T47D (cell line): ENCODE measurements around the gene ITGB6.
A peak's percentile ranks its signal among the peaks of the same experiment; 100 is the strongest.

Source experiments
- DNase-seq, 2 experiments: peaks; one replicate each; pipeline versions ENCODE4 v3.0.0 to v3.0.0-alpha.2; 2011 to 2012; ENCODE audit warnings: low read depth in 1 of 2, low spot score in 1 of 2
- JUND ChIP-seq: IDR thresholded peaks from 2 replicates; pipeline ENCODE4 v1.6.1; 2012; ENCODE audit warnings: low read depth
- in situ Hi-C: cut with HindIII; loops from 2 replicates; pipeline ENCODE4 v1.10.0; 2016; ENCODE audit warnings: low sequenced_read_pairs, low pct_unique_long_range_greater_than_20kb

The ITGB6 gene

DNA sequence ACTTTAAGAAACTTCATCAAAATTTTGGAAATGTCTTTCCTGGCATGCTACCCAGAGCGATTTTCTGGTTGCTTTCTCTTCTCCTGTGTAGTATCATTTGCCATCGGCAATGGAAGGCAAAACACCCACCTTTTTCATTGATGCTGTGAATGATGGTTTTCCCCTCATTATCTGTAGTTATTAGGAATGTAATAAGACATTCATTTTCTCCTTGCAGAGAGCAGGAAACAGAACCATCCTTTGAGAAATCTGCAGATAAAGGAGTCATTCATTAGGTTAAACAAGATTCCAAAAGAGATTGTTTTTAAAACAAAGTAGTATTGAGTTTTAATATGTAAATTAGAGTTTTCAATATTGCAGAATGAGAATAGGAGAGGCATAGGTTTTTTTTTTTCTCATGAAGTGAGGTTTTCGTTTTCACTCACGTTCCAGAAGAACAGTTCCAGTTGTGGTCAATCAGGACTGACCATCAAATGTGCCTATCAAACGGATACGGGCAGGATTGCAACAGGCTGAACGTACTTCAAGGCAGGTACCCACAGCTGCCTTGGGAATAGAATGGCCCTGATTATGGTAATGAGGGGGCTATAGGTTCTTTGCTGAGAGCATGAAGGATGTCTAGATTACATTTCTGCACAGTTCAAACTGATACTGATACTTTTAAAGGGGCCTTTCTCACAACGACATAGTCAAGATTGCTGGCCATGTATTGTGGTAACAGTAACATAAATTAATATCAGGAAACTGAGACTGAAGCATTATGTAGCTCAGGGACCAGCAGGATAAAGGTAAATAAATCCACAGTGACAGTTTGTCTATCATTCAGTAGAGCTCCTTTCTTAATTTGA is 87.9 kb downstream of the ITGB6 start:
- DNase-seq: no peak
- TF ChIP-seq JUND: no peak
- in situ Hi-C loops: no loop called here

DNA sequence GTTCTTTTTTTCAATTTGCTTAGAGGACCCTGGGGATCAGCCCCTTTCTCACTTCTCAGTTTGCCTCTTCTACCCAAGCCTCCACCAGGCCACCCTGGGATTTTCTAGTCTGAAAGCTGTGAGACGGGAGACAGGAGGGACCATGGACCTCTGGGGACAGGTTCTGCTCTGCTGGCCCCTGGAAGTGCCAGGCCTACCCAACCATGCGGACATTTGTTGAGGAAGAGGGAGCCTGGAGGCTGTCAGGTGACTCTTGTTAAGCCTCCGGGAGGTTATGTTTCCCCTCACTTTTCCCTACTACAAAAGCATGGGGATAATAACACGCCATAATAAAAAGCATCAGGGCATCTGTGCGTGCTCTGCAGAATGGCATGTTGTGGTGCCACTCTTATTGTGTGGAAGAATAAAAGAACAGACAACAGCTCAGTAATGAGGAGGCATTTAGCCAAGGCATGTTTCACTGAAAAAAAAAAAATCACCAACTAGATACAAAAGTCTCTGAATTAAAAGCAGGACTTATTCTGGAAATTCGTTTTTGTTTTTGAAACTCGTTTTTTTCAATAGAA is 89.3 kb downstream of the ITGB6 start:
- no peak for TF ChIP-seq JUND
- in situ Hi-C loops: no loop called here
- no peak for DNase-seq

DNA sequence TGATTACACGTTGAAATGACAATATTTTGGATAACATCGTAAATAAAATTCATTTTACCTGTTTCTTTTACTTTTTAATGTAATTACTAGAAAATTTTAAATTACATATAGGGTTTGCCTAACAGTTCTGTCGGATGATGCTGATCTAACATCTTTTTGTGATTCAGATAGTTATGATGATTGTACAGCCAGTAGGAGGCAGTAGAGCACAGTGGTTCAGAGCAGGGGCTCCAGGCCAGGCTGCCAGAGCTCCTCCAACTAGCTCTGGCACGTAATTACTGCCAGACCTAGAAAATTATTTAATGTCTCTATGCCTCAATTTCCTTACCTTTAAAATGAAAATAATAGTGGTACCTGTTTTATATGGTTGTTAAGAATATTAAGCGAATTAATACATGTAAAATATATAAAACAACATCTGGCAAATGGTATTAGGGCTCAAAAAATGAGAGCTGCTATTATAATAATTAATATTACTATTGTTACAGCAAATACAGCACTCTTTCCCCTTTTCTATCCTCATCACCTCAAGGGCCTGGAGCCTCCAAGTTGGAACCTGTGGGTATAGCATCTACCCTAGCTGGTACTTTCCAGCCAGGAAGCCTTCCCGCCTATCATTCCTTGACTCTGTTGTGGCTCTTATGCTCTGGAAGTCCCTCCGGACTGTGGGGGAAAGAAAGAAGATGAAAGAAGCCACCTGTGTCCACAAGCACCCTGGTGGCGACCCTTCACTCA is 90.0 kb downstream of the ITGB6 start:
- in situ Hi-C loops: no loop called here
- no peak for TF ChIP-seq JUND
- peak; percentile 8 to 68 for DNase-seq

DNA sequence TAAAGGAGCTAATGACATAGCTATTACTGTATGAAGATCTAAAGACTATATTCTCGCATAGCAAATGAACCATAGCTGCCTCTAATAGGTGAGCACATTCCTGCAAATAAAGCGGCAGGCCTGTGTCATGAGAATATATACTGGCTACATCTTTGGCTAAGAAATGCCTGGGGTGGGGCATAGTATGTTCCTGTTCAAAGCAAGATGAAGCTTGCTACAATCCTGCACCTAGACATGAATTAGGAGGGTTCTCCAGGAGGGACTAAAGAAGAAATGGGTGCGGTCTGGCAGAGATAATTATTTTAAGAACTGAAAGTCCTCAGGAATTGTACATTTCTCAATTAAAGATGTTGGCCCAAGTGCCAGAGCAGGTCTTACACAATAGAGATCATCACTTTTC is 90.8 kb downstream of the ITGB6 start:
- in situ Hi-C loops: no loop called here
- no peak for DNase-seq
- no peak for TF ChIP-seq JUND

DNA sequence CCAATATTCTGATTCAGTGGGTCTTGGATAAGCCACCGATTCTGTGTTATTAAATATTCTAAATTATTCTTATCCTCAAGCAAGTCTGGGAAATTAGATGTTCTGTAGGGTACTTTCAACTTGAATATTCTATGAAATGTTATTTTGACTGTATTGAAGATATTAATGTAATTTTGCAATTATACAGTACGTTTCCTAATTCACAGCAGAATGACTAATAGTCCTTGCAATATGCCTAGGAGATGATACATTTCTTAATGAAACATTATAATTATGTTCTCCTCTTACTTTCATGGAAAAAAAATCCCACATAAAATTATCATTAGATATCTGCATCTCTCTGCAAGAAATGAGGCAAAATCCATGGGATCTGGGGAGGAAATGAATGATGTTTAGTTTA is 91.4 kb downstream of the ITGB6 start:
- in situ Hi-C loops: no loop called here
- DNase-seq: no peak
- TF ChIP-seq JUND: no peak

DNA sequence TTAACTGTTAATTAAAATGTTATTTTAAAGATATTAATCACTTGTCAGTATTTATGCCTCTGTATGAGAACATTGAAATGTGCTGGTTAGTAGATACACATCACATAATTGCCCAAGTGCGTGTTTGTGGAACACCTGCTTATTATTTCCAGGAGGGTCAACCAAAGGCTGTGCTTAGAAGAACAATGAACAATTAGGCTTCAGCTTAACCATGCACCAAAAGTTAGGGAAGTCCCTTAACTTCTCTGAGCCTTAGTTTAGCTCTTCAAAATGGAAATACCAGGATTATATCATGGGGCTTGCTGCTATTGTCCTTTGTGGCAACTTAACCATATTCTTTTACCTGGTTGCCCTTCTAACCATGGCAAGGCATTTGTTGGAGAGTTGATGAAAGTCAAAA is 94.7 kb downstream of the ITGB6 start:
- in situ Hi-C loops: no loop called here
- DNase-seq: no peak
- TF ChIP-seq JUND: no peak

DNA sequence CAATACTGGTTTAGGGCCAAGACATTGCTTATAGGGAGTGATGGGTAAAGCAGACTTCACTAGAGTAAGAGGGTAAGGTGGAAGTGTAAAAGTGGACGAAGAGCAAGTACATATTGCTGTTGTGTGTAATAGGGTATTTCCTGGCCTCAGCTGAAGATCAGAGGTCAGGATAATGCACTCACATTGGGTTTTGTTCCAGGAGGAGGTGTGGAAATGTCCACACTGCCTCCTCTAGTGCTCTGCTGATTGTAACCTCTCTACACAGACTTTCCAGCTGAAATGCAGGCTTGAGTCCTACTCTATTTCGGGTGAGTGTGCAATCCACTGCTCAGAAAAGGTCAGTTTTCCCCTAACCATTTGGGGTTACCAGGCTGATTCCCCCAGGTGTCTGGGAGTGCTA is 96.0 kb downstream of the ITGB6 start:
- in situ Hi-C loops: no loop called here
- DNase-seq: no peak
- no peak for TF ChIP-seq JUND

DNA sequence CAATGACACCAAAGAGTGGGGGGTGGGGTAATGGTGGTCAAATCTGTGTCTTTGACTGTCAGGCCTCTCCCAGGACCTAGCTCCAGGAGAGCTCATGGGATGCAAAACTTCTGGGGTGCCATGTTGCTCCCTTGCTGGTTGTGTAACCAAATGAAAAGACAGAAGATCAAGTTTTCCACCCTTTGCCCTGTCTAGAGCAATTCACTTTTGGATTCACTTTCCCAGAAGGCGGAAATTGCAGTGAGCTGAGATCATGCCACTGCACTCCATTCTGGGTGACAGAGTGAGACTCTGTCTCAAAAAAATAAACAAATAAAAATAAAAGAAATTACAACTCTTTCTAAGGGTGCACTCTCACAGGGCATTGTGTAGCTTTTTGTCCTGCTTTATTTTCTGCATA is 102.7 kb downstream of the ITGB6 start:
- in situ Hi-C loops: no loop called here

DNA sequence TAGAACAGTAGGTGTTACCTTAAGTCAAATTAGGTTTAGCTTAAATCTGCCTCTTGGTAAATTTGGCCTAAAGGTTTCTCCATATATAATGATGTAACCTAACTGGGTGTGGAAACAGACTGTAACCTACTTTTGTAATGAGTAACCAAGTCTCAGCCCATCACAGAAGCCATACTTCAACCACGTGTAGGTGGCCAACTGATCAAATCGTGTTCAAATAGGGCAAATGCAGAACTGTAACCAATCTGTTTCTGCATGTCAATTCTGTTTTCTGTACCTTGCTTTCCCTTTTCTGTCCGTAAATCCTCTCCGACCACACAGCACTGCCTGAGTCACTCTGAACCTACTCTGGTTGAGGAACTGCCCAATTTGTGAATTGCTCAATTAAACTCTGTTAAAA is 103.7 kb downstream of the ITGB6 start:
- DNase-seq: no peak
- in situ Hi-C loops: no loop called here
- no peak for TF ChIP-seq JUND

More for the DNA sequence above, 102.7 kb downstream of the ITGB6 start:
- DNase-seq: no peak
- TF ChIP-seq JUND: no peak

DNA sequence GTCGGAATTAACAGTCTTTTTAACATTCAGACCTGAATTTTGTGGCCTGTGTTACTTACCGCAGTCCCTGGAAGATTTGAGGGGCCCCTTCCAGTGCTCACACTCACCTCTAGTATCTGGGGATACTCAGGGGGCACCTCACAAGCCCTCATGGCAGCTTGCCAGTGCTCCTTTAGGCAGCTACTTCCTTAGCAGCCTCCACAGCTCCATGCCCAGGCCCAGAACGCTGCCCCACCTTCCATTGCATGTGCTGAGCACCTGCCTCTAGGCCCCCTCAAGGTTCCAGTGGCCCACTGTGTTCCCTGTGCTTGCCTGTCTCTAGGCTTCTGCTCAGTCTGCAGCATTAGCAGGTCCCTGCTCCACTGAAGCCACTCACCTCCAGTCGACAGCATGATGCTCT is 107.6 kb downstream of the ITGB6 start:
- no peak for DNase-seq
- in situ Hi-C loops: no loop called here

DNA sequence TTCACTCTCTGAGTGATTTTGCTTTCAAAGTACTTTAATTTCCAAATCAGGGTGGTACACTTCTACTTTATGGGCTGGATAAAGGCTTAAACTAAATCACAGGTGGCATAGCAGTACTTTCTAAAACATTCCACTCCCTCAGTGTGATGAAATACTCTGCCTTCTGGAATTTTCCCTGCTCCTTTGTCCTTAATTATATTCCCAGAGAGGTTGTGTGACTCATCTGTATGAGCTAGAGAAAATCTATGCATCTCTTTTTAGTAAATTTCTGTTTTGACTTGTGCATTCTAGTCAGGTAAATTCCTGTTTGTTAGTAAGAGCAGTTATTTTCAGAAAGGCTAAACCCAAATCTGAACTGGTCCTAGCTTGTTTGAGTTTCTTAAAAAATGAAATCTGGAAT is 108.7 kb downstream of the ITGB6 start:
- in situ Hi-C loops: no loop called here
- DNase-seq: no peak
- TF ChIP-seq JUND: no peak

More for the DNA sequence above, 107.6 kb downstream of the ITGB6 start:
- TF ChIP-seq JUND: no peak

DNA sequence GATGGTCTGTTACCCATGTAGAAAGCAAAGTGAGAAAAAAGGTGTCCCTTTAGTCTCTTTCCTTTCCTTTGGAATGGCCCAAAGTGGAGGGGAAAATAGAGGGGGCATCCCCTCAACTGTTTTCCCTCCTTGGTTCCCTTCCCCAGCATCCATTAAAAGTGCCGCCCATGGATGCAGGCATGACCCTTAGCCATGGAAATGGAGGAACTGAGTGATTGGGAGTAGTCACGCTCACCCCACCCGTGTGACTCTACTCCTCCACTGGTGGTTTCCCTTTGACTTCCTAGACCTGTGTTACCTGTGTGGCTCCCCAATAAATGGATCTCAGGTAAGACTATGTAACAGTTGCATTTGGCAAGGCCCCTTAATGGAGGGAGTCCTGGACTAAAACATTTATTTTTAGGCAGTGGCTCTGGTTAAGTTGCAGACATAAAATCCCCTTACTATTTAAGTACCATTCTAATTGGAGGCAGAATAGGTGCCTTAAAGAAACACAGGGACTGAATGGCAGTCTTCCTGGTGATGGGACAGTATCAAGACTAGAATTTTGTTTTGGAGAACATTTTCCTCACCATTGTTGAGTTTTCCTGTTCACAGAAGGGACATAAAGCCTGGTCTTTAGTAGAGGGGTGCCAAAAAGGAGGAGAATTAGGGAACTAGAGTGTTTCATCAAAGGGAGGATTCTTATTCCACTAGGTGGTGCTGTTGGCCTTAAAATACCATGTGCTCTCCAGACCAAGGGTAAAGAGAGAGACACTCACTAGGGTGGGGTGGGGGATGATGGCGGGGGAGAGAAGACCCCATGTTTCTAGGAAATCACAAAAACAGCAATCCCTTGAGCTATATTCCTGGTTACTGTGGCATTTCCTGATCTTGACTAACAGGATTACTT is 112.0 kb downstream of the ITGB6 start:
- in situ Hi-C loops: no loop called here
- peak in 1 of 2 experiments; percentile 58 for DNase-seq
- TF ChIP-seq JUND: no peak
